ENCODE data around the gene ZNF138.

DNA sequence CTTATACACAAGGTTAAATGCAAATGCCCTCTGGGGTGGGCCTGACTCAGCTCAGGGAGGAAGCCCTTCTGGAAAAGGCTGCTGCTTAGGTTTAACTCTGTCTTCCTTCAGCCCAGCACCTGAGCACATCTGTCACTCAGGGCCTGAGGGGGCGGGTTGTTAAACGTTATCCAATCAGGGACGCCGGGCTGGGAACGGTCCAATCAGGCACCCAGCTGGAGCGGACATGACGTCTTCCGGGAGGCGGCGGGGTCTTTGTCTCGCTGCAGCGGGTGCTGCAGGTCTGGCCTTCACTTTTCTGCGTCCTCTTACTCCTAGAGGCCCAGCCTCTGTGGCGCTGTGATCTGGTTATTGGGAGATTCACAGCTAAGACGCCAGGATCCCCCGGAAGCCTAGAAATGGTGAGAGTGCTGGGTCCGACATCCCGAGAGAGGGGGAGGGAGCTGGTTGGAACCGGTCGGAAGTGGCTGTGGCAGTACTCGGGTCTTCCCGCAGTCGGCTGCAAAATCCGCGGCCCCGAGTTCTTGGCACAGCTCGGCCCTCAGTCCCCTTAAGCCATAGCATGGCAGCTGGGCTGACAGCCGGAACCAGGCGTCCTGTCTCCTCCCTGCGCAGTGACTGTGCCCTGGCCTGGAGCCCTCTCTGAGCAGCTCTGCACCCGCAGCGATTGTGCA lies at the start of gene ZNF138:
- no peak for TF ChIP-seq EZH2 (IDR thresholded peaks at IDR 0.05)
- TF ChIP-seq POLR2AphosphoS5 (IDR thresholded peaks at IDR 0.05; ENCODE audit: borderline replicate concordance, low read depth, low read length), result peak; percentile 86
- TF ChIP-seq FOXP2 (optimal IDR thresholded peaks at IDR 0.05; ENCODE audit: control extremely low read depth, extremely low read length, insufficient read depth), result no peak
